ENCODE results near the gene PSMG3. TPM values are rescaled to one million over a fixed set of nuclear protein-coding genes. Genes with fewer than 3 reads are reported as not detected.

Gene PSMG3
- polyA plus RNA-seq, 2 donors: 66.9 to 72.3 TPM

GRCh38 chr7:1591396-1591795 is 21.6 kb upstream of the PSMG3 start:
- Histone ChIP-seq H3K36me3 (ENCODE audit: control insufficient read depth in 2 of 2, insufficient read depth in 2 of 2, low read length in 1 of 2) (no peaks in the 10 kb centered on the region), H3K9me3 (ENCODE audit: control insufficient read depth in 2 of 2, insufficient read depth in 1 of 2, low read depth in 1 of 2, low read length in 1 of 2) (peaks cover 0 to 11% of the 10 kb centered on the region in 2 donors), H3K4me1 (ENCODE audit: control insufficient read depth in 2 of 2, insufficient read depth in 2 of 2, low read length in 1 of 2) (peaks cover 0 to 3% of the 10 kb centered on the region in 2 donors), H3K4me3 (ENCODE audit: low read depth in 1 of 2, low read length in 2 of 2) (no peak overlapping the region), H3K27ac (ENCODE audit: low read depth in 2 of 2, low read length in 1 of 2) (no peak overlapping the region), H3K27me3 (ENCODE audit: control insufficient read depth in 1 of 2, insufficient read depth in 2 of 2, low read length in 2 of 2) (no peaks in the 10 kb centered on the region)
- 60 to 73% methylated on average over 6 of the region's 6 CpGs for WGBS, 2 donors

- Histone ChIP-seq H3K36me3 (ENCODE audit: control insufficient read depth in 2 of 2, insufficient read depth in 2 of 2, low read length in 1 of 2) (no peaks in the 10 kb centered on the region), H3K27ac (ENCODE audit: low read depth in 2 of 2, low read length in 1 of 2) (no peak overlapping the region), H3K4me3 (ENCODE audit: low read depth in 1 of 2, low read length in 2 of 2) (no peak overlapping the region), H3K9me3 (ENCODE audit: control insufficient read depth in 2 of 2, insufficient read depth in 1 of 2, low read depth in 1 of 2, low read length in 1 of 2) (peaks cover 0 to 11% of the 10 kb centered on the region in 2 donors), H3K4me1 (ENCODE audit: control insufficient read depth in 2 of 2, insufficient read depth in 2 of 2, low read length in 1 of 2) (peaks cover 0 to 3% of the 10 kb centered on the region in 2 donors), H3K27me3 (ENCODE audit: control insufficient read depth in 1 of 2, insufficient read depth in 2 of 2, low read length in 2 of 2) (no peaks in the 10 kb centered on the region)
- 67 to 71% methylated on average over 9 of the region's 9 CpGs for WGBS, 2 donors
Observed at GRCh38 chr7:1590887-1591286, 21.1 kb upstream of the PSMG3 start.

GRCh38 chr7:1590476-1590875 is 20.6 kb upstream of the PSMG3 start:
- peaks cover 0 to 11% of the 10 kb centered on the region in 2 donors for H3K9me3 ChIP-seq (ENCODE audit: control insufficient read depth in 2 of 2, insufficient read depth in 1 of 2, low read depth in 1 of 2, low read length in 1 of 2)
- 66 to 69% methylated on average over 6 of the region's 6 CpGs for WGBS, 2 donors
- H3K27ac ChIP-seq (ENCODE audit: low read depth in 2 of 2, low read length in 1 of 2): no peak overlapping the region
- H3K27me3 ChIP-seq (ENCODE audit: control insufficient read depth in 1 of 2, insufficient read depth in 2 of 2, low read length in 2 of 2): no peaks in the 10 kb centered on the region
- no peaks in the 10 kb centered on the region for H3K36me3 ChIP-seq (ENCODE audit: control insufficient read depth in 2 of 2, insufficient read depth in 2 of 2, low read length in 1 of 2)
- no peak overlapping the region for H3K4me3 ChIP-seq (ENCODE audit: low read depth in 1 of 2, low read length in 2 of 2)
- peaks cover 0 to 3% of the 10 kb centered on the region in 2 donors for H3K4me1 ChIP-seq (ENCODE audit: control insufficient read depth in 2 of 2, insufficient read depth in 2 of 2, low read length in 1 of 2)

GRCh38 chr7:1588978-1589377 is 19.1 kb upstream of the PSMG3 start:
- 92 to 94% methylated on average over 1 of the region's 1 CpG for WGBS, 2 donors
- no peaks in the 10 kb centered on the region for H3K36me3 ChIP-seq (ENCODE audit: control insufficient read depth in 2 of 2, insufficient read depth in 2 of 2, low read length in 1 of 2)
- no peak overlapping the region for H3K27ac ChIP-seq (ENCODE audit: low read depth in 2 of 2, low read length in 1 of 2)
- H3K4me3 ChIP-seq (ENCODE audit: low read depth in 1 of 2, low read length in 2 of 2): no peak overlapping the region
- peaks cover 0 to 11% of the 10 kb centered on the region in 2 donors for H3K9me3 ChIP-seq (ENCODE audit: control insufficient read depth in 2 of 2, insufficient read depth in 1 of 2, low read depth in 1 of 2, low read length in 1 of 2)
- H3K4me1 ChIP-seq (ENCODE audit: control insufficient read depth in 2 of 2, insufficient read depth in 2 of 2, low read length in 1 of 2): peaks cover 0 to 3% of the 10 kb centered on the region in 2 donors
- no peaks in the 10 kb centered on the region for H3K27me3 ChIP-seq (ENCODE audit: control insufficient read depth in 1 of 2, insufficient read depth in 2 of 2, low read length in 2 of 2)

GRCh38 chr7:1587738-1588137 is 17.9 kb upstream of the PSMG3 start:
- no peak overlapping the region for H3K27ac ChIP-seq (ENCODE audit: low read depth in 2 of 2, low read length in 1 of 2)
- no peaks in the 10 kb centered on the region for H3K36me3 ChIP-seq (ENCODE audit: control insufficient read depth in 2 of 2, insufficient read depth in 2 of 2, low read length in 1 of 2)
- H3K4me3 ChIP-seq (ENCODE audit: low read depth in 1 of 2, low read length in 2 of 2): no peak overlapping the region
- 83 to 85% methylated on average over 12 of the region's 12 CpGs for WGBS, 2 donors
- H3K9me3 ChIP-seq (ENCODE audit: control insufficient read depth in 2 of 2, insufficient read depth in 1 of 2, low read depth in 1 of 2, low read length in 1 of 2): peaks cover 0 to 11% of the 10 kb centered on the region in 2 donors
- peaks cover 0 to 3% of the 10 kb centered on the region in 2 donors for H3K4me1 ChIP-seq (ENCODE audit: control insufficient read depth in 2 of 2, insufficient read depth in 2 of 2, low read length in 1 of 2)
- no peaks in the 10 kb centered on the region for H3K27me3 ChIP-seq (ENCODE audit: control insufficient read depth in 1 of 2, insufficient read depth in 2 of 2, low read length in 2 of 2)

- WGBS, 2 donors: 52 to 62% methylated on average over 41 to 42 of the region's 42 CpGs
- Histone ChIP-seq H3K27me3 (ENCODE audit: control insufficient read depth in 1 of 2, insufficient read depth in 2 of 2, low read length in 2 of 2) (no peaks in the 10 kb centered on the region), H3K36me3 (ENCODE audit: control insufficient read depth in 2 of 2, insufficient read depth in 2 of 2, low read length in 1 of 2) (no peaks in the 10 kb centered on the region), H3K27ac (ENCODE audit: low read depth in 2 of 2, low read length in 1 of 2) (no peak overlapping the region), H3K4me3 (ENCODE audit: low read depth in 1 of 2, low read length in 2 of 2) (no peak overlapping the region), H3K9me3 (ENCODE audit: control insufficient read depth in 2 of 2, insufficient read depth in 1 of 2, low read depth in 1 of 2, low read length in 1 of 2) (peaks cover 0 to 11% of the 10 kb centered on the region in 2 donors), H3K4me1 (ENCODE audit: control insufficient read depth in 2 of 2, insufficient read depth in 2 of 2, low read length in 1 of 2) (peaks cover 0 to 3% of the 10 kb centered on the region in 2 donors)
Observed at GRCh38 chr7:1586827-1587705, 17.2 kb upstream of the PSMG3 start.

GRCh38 chr7:1586126-1586826 is 16.4 kb upstream of the PSMG3 start:
- Histone ChIP-seq H3K9me3 (ENCODE audit: control insufficient read depth in 2 of 2, insufficient read depth in 1 of 2, low read depth in 1 of 2, low read length in 1 of 2) (peaks cover 0 to 11% of the 10 kb centered on the region in 2 donors), H3K27me3 (ENCODE audit: control insufficient read depth in 1 of 2, insufficient read depth in 2 of 2, low read length in 2 of 2) (no peaks in the 10 kb centered on the region), H3K36me3 (ENCODE audit: control insufficient read depth in 2 of 2, insufficient read depth in 2 of 2, low read length in 1 of 2) (no peaks in the 10 kb centered on the region), H3K27ac (ENCODE audit: low read depth in 2 of 2, low read length in 1 of 2) (no peak overlapping the region), H3K4me3 (ENCODE audit: low read depth in 1 of 2, low read length in 2 of 2) (no peak overlapping the region), H3K4me1 (ENCODE audit: control insufficient read depth in 2 of 2, insufficient read depth in 2 of 2, low read length in 1 of 2) (peaks cover 0 to 3% of the 10 kb centered on the region in 2 donors)
- 82 to 88% methylated on average over 32 to 34 of the region's 34 CpGs for WGBS, 2 donors

- Histone ChIP-seq H3K36me3 (ENCODE audit: control insufficient read depth in 2 of 2, insufficient read depth in 2 of 2, low read length in 1 of 2) (no peaks in the 10 kb centered on the region), H3K27me3 (ENCODE audit: control insufficient read depth in 1 of 2, insufficient read depth in 2 of 2, low read length in 2 of 2) (no peaks in the 10 kb centered on the region), H3K4me3 (ENCODE audit: low read depth in 1 of 2, low read length in 2 of 2) (no peak overlapping the region), H3K27ac (ENCODE audit: low read depth in 2 of 2, low read length in 1 of 2) (no peak overlapping the region), H3K4me1 (ENCODE audit: control insufficient read depth in 2 of 2, insufficient read depth in 2 of 2, low read length in 1 of 2) (peaks cover 0 to 3% of the 10 kb centered on the region in 2 donors), H3K9me3 (ENCODE audit: control insufficient read depth in 2 of 2, insufficient read depth in 1 of 2, low read depth in 1 of 2, low read length in 1 of 2) (peaks cover 0 to 11% of the 10 kb centered on the region in 2 donors)
- 88 to 89% methylated on average over 37 of the region's 37 CpGs for WGBS, 2 donors
Observed at GRCh38 chr7:1585142-1585981, 15.5 kb upstream of the PSMG3 start.

GRCh38 chr7:1584700-1585099 is 14.9 kb upstream of the PSMG3 start:
- Histone ChIP-seq H3K4me1 (ENCODE audit: control insufficient read depth in 2 of 2, insufficient read depth in 2 of 2, low read length in 1 of 2) (peaks cover 0 to 3% of the 10 kb centered on the region in 2 donors), H3K4me3 (ENCODE audit: low read depth in 1 of 2, low read length in 2 of 2) (no peak overlapping the region), H3K27ac (ENCODE audit: low read depth in 2 of 2, low read length in 1 of 2) (no peak overlapping the region), H3K27me3 (ENCODE audit: control insufficient read depth in 1 of 2, insufficient read depth in 2 of 2, low read length in 2 of 2) (no peaks in the 10 kb centered on the region), H3K9me3 (ENCODE audit: control insufficient read depth in 2 of 2, insufficient read depth in 1 of 2, low read depth in 1 of 2, low read length in 1 of 2) (peaks cover 0 to 11% of the 10 kb centered on the region in 2 donors), H3K36me3 (ENCODE audit: control insufficient read depth in 2 of 2, insufficient read depth in 2 of 2, low read length in 1 of 2) (no peaks in the 10 kb centered on the region)
- WGBS, 2 donors: 89 to 92% methylated on average over 18 of the region's 18 CpGs

All from esophagus (tissue), 2 donors.